SHP77 (cell line): ENCODE measurements around the gene TMEM202.
A peak's percentile ranks its signal among the peaks of the same experiment; 100 is the strongest.
"Not testable (repeated sequence)": the region's sequence is repeated elsewhere in the genome, so short reads cannot be mapped to it uniquely, and the experiment has no call there.

Experiments
- DNase-seq, 2 experiments: peaks; one replicate each; lab custom pipeline; 2025; lab: John Stamatoyannopoulos, UW

Gene TMEM202

GRCh38 chr15:72402726-72403125 lies 4.6 kb downstream of the TMEM202 start:
- DNase-seq = no peak

- DNase-seq = no peak
These were observed 6.3 kb downstream of the TMEM202 start for GRCh38 chr15:72404356-72404755.

- DNase-seq = no peak
These were observed 6.7 kb downstream of the TMEM202 start for GRCh38 chr15:72404841-72405240.

GRCh38 chr15:72406936-72407335 lies 8.8 kb downstream of the TMEM202 start:
- no peak for DNase-seq

DNA sequence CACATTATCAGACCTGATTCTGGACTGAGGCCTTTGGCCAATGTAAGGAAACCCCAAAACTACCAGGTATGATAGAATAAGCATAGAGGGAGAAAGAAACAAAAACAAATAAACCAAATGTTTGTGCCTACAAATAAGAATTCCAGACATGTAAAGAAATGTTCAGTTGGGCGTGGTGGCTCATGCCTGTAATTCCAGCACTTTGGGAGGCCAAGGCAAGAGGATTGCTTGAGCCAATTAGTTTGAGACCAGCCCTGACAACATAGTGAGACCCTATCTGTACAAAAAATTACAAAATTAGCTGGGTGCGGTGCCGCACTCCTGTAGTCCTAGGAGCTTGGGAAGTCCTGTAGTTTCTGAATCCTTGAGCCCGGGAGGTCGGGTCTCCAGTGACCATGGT lies 13.0 kb downstream of the TMEM202 start:
- DNase-seq = no peak

DNA sequence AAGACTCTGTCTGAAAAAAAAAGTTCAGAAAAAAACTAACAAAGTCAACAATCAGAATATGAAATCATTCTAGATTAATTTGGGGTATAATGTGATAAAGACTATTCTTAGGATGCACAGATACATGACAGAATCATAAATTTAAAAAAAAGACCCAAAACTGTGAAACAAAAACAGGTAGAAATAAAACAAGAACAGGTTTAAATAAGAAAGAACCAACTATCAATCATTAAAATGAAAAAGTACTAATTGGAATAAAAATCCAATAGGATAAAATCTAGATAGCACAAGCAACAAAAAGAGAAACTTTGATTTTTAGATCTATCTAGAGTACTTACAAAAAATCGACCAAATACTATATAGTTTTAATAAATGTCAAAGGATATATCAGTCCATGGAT lies 13.4 kb downstream of the TMEM202 start:
- DNase-seq = no peak

- not testable (repeated sequence) for DNase-seq
These were observed 15.2 kb downstream of the TMEM202 start for GRCh38 chr15:72413337-72413736.

DNA sequence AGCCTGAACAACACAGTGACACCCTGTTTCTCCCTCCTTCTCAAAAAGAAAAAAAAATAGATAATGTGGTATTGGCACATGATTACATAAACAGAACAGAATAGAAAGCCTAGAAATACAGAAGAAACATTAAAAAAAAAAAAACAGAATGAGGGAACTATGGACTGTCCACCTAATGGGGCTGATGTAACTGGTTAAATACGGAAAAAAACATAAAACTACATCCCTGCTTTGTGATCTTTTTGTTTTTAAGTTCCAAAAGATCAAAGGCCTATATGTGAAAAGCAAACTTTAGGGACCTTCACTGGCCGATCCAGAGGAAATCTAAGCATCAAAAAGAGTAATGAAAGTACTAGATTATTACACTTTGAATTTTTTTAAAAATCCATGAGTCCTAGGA lies 17.2 kb downstream of the TMEM202 start:
- DNase-seq = no peak

DNA sequence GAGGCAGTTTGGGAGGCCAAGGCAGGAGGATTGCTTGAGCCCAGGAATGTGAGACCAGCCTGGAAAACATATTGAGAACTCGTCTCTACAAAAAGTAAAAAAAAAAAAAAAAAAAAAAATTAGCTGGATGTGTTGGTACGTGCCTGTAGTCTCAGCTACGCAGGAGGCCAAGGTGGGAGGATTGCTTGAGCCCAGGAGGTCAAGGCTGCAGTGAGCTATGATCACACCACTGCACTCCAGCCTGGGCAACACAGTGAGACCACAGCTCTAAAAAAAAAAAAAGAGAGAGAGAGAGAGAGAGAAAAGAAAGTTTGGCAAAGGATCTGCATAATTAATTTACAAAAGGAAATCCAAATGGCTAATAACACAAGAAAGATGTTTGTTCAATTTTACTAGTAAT lies 21.7 kb downstream of the TMEM202 start:
- not testable (repeated sequence) for DNase-seq

DNA sequence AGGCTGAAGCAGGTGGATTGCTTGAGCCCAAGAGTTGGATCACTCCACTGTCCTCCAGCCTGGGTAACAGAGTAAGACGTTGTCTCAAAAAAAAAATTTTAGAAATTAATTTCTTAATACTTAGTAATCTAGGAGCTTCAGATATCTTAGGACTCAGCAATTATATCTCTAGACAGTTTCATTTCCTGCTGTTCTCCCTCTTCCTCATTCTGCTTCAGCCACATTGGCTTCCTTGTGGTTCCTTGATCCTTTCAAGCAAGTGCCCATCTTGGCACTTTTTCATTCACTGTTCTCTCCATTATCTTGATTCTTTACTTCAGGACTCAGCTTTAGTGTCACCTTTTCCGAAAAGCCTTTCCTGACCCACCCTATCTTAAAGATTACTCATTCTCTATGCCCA lies 22.5 kb downstream of the TMEM202 start:
- DNase-seq = no peak

GRCh38 chr15:72421484-72421883 lies 23.4 kb downstream of the TMEM202 start:
- no peak for DNase-seq

- no peak for DNase-seq
These were observed 25.2 kb downstream of the TMEM202 start for GRCh38 chr15:72423256-72423655.

GRCh38 chr15:72426753-72427152 lies 28.6 kb downstream of the TMEM202 start:
- DNase-seq = no peak

DNA sequence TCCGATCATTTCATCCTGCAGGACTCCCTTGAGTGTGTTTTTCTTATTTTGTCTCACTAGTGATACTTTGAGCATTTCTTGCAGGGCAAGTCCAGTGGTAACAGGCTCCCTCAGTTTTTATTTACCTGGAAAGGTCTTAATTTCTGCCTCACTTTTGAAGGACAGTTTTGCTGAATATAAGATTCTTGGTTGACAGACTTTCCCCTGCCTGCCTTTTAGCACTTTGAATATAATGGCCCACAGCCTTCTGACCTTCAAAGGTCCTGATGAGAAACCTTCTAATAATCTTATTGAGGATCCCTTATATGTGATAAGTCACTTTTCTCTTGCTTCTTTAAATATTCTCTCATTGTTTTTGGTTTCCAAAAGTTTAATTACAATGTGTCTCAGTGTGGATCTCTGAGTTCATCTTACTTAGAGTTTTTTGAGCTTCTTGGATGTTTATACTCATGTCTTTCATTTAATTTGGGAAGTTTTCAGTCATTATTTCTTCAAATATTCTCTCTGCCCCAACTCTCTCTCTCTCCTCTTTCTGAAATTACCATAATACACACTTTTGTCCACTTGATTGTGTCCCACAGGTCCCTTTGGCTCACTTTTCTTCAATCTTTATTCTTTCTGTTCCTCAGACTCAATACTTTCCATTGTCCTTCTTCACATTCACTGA lies 39.7 kb downstream of the TMEM202 start:
- no peak for DNase-seq

GRCh38 chr15:72442848-72443247 lies 44.7 kb downstream of the TMEM202 start:
- not testable (repeated sequence) for DNase-seq

- DNase-seq = peak in 1 of 2 experiments; percentile 1
These were observed 47.3 kb downstream of the TMEM202 start for GRCh38 chr15:72445426-72445825.

- no peak for DNase-seq
These were observed 52.7 kb downstream of the TMEM202 start for GRCh38 chr15:72450805-72451204.

- peak in 1 of 2 experiments; percentile 37 for DNase-seq
These were observed 53.1 kb downstream of the TMEM202 start for GRCh38 chr15:72451224-72451623.

DNA sequence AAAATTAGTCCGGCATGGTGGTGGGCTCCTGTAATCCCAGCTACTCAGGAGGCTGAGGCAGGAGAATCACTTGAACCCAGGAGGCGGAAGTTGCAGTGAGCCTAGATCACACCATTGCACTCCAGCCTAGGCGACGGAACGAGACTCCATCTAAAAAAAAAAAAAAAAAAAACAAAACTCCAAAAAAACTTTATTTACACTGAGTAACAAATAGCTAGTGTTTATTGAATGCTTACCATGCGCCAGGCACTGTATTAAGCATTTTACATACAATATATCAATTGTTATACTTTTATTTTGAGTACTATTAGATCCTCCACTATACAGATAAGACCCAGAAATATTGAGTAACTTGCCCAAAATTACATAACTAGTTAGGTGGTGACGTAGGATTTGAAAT lies 58.6 kb downstream of the TMEM202 start:
- no peak for DNase-seq
